ENCODE results near the gene ABLIM3. TPM values are rescaled to one million over a fixed set of nuclear protein-coding genes. Genes with fewer than 3 reads are reported as not detected.

ABLIM3 gene
- total and polyA plus RNA-seq, 8 donors: 1.3 to 8.1 (median 2.5) TPM

- no peaks in the 10 kb centered on the region for H3K9me3 ChIP-seq
- no peak overlapping the region for H3K27ac ChIP-seq
- no peak for FAIRE-seq
- ATAC-seq: peak in 3 of 4 donors; percentile 15 to 45 (median 17)
- intact Hi-C loops (cut with DNase I): no loop called here
- H3K36me3 ChIP-seq: no peaks in the 10 kb centered on the region
- H3K4me1 ChIP-seq: peaks cover 0 to 4% (median 0%) of the 10 kb centered on the region in 3 donors
- no peak for TF ChIP-seq CTCF (IDR thresholded peaks at IDR 0.05)
- DNase-seq: no peak
- peaks cover 0 to 4% (median 0%) of the 10 kb centered on the region in 4 donors for H3K27me3 ChIP-seq
- H3K4me3 ChIP-seq: no peak overlapping the region
- WGBS, 2 donors: 29 to 40% methylated on average over 2 of the region's 2 CpGs
Observed at GRCh38 chr5:149143470-149143869, 2.2 kb downstream of the ABLIM3 start.

- FAIRE-seq: no peak
- DNase-seq: no peak
- no peak for TF ChIP-seq CTCF (IDR thresholded peaks at IDR 0.05)
- Histone ChIP-seq H3K4me1 (peaks cover 0 to 4% (median 0%) of the 10 kb centered on the region in 3 donors), H3K27ac (no peak overlapping the region), H3K36me3 (no peaks in the 10 kb centered on the region), H3K4me3 (no peak overlapping the region), H3K9me3 (no peaks in the 10 kb centered on the region), H3K27me3 (no peaks in the 10 kb centered on the region)
- intact Hi-C loops (cut with DNase I): no loop called here
- peak in 1 of 4 donors; percentile 24 for ATAC-seq
- 10 to 13% methylated on average over 1 of the region's 1 CpG for WGBS, 2 donors
Observed at GRCh38 chr5:149144637-149145036, 3.3 kb downstream of the ABLIM3 start.

GRCh38 chr5:149145138-149145537, 3.8 kb downstream of the ABLIM3 start:
- Histone ChIP-seq H3K36me3 (no peaks in the 10 kb centered on the region), H3K27ac (no peak overlapping the region), H3K9me3 (no peaks in the 10 kb centered on the region), H3K4me1 (peaks cover 0 to 4% (median 1%) of the 10 kb centered on the region in 3 donors), H3K4me3 (no peak overlapping the region), H3K27me3 (no peaks in the 10 kb centered on the region)
- DNase-seq: no peak
- FAIRE-seq: no peak
- ATAC-seq: no peak
- intact Hi-C loops (cut with DNase I): no loop called here
- TF ChIP-seq CTCF (IDR thresholded peaks at IDR 0.05): no peak
- 85 to 97% methylated on average over 1 of the region's 1 CpG for WGBS, 2 donors

GRCh38 chr5:149147676-149148075, 6.4 kb downstream of the ABLIM3 start:
- H3K4me3 ChIP-seq: no peak overlapping the region
- intact Hi-C loops (cut with DNase I): no loop called here
- no peak for FAIRE-seq
- no peaks in the 10 kb centered on the region for H3K27me3 ChIP-seq
- TF ChIP-seq CTCF (IDR thresholded peaks at IDR 0.05): no peak
- ATAC-seq: no peak
- WGBS, 2 donors: 95 to 96% methylated on average over 1 of the region's 1 CpG
- H3K36me3 ChIP-seq: no peaks in the 10 kb centered on the region
- no peak for DNase-seq
- H3K9me3 ChIP-seq: no peaks in the 10 kb centered on the region
- peaks cover 0 to 13% (median 4%) of the 10 kb centered on the region in 3 donors for H3K4me1 ChIP-seq
- no peak overlapping the region for H3K27ac ChIP-seq

GRCh38 chr5:149149942-149150341, 8.6 kb downstream of the ABLIM3 start:
- peaks cover 0 to 21% (median 0%) of the 10 kb centered on the region in 3 donors for H3K4me1 ChIP-seq

More at GRCh38 chr5:149149942-149150341, 8.6 kb downstream of the ABLIM3 start:
- no peak for TF ChIP-seq CTCF (IDR thresholded peaks at IDR 0.05)
- ATAC-seq (no peak), FAIRE-seq (no peak), DNase-seq (no peak)
- intact Hi-C loops (cut with DNase I): no loop called here
- Histone ChIP-seq H3K36me3 (no peaks in the 10 kb centered on the region), H3K27ac (no peak overlapping the region), H3K27me3 (no peaks in the 10 kb centered on the region), H3K4me3 (no peak overlapping the region), H3K9me3 (no peaks in the 10 kb centered on the region)
- 53 to 69% methylated on average over 3 of the region's 3 CpGs for WGBS, 2 donors
